Stomach (tissue), 9 donors: ENCODE data around the gene CFAP20DC. TPM values are rescaled to one million over a fixed set of nuclear protein-coding genes. Genes with fewer than 3 reads are reported as not detected.
A peak's percentile ranks its signal among the peaks of the same experiment; 100 is the strongest.

Experiments used
- DNase-seq, 2 donors: peaks; one replicate each; pipeline versions ENCODE4 v3.0.0 to v3.0.0-alpha.2; 2013 to 2019
- H3K27ac ChIP-seq, 5 donors: fragments of 200-600 bp in 4 of 5; sonication (generic) in 4 of 5; one replicate each; pipeline ENCODE4 v1.5.1; 2013 to 2019; ENCODE audit warnings: mild to moderate bottlenecking in 1 of 5, moderate library complexity in 1 of 5
- H3K27me3 ChIP-seq, 3 donors: fragments of 200-600 bp; sonication (generic); one replicate each; pipeline ENCODE4 v1.5.1; 2017 to 2019; ENCODE audit warnings: mixed run types in 1 of 3
- H3K36me3 ChIP-seq, 4 donors: fragments of 200-600 bp; sonication (generic); 1 replicate in 3 of 4; 2 replicates in 1 of 4; pipeline ENCODE4 v1.5.1; 2016 to 2019
- H3K4me1 ChIP-seq, 4 donors: fragments of 200-600 bp; sonication (generic); one replicate each; pipeline ENCODE4 v1.5.1; 2016 to 2019
- H3K4me3 ChIP-seq, 4 donors: fragments of 200-600 bp; sonication (generic) in 3 of 4; one replicate each; pipeline ENCODE4 v1.5.1; 2016 to 2019; ENCODE audit warnings: mild to moderate bottlenecking in 1 of 4
- H3K9me3 ChIP-seq, 4 donors: fragments of 200-600 bp; sonication (generic); one replicate each; pipeline ENCODE4 v1.5.1; 2016 to 2019
- CTCF ChIP-seq, 7 experiments: fragments of 450-650 bp in 4 of 7; fragments of 200-600 bp in 3 of 7; sonication (generic) in 3 of 7; IDR thresholded peaks; one replicate each; pipeline ENCODE4 v1.5.1; 2016 to 2019; ENCODE audit warnings: antibody characterized with exemption in 7 of 7, control low read depth in 2 of 7, mild to moderate bottlenecking in 1 of 7
- EP300 ChIP-seq: sonication (generic); formaldehyde crosslinking; IDR thresholded peaks from one replicate; pipeline ENCODE4 v1.6.1; 2017; ENCODE audit warnings: antibody characterized with exemption
- POLR2A ChIP-seq, 4 donors: fragments of 450-650 bp; IDR thresholded peaks; one replicate each; pipeline ENCODE4 v1.6.1; 2016; ENCODE audit warnings: antibody characterized with exemption in 4 of 4, control low read depth in 2 of 4, mild to moderate bottlenecking in 1 of 4, moderate library complexity in 1 of 4
- POLR2AphosphoS5 ChIP-seq, 3 donors: sonication (generic); formaldehyde crosslinking; IDR thresholded peaks; one replicate each; pipeline ENCODE4 v1.6.1; 2016; ENCODE audit warnings: antibody characterized with exemption in 3 of 3
- WGBS, 5 donors: extraction: QIAGEN DNeasy Blood & Tissue Kit in 3 of 5; methylation state at CpG; one replicate each; pipeline versions ENCODE4 v1.1.5 to v1.1.7; 2013 to 2018; 5-methylcytosine and 5-hydroxymethylcytosine counted together
- intact Hi-C: fragments of 100-400 bp; cut with DNase I; formaldehyde crosslinking; loops from one replicate; pipeline ENCODE4 v1.15.1; 2023; ENCODE audit warnings: low total_unique reads
- polyA plus RNA-seq, 3 donors: library from polyadenylated mRNA; stranded (reverse); fragments of 200-250 nt; gene quantifications; one replicate each; pipeline ENCODE4 v1.2.3, GENCODE V29; 2013
- total RNA-seq, 5 donors: library from RNA; depleted of rRNA; stranded (reverse); fragments of >200 nt; gene quantifications; one replicate each; pipeline versions ENCODE4 v1.1.0 to v1.2.3, GENCODE V29; 2014 to 2016
- donor health status: healthy with polysubstance abuse.
- donor health status: Bipolar disorder and iron deficiency.
- donor health status: healthy.

CFAP20DC gene
- total and polyA plus RNA-seq, 8 donors: 0.81 to 2.0 (median 1.00) TPM; not detected in 4

DNA sequence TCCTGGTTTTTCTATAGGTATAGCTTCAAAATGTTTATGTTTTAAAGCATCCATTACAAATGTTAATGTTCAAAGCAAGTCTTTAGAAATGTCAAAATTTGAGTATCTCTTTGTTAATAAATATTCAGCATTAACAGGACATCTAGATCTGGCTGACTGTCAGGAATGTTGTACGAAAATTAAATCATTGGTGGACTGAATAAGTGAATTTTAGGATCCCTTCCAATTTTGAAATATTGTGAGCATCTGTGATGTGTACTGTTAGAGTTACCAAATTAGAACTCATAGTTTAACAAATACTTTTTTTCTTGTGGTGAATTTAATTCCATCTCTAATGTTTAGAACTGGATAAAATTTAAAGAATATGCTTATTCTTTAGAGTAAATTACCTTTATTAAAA is 30.1 kb upstream of the CFAP20DC start:
- WGBS, 5 donors: 48 to 57% (median 54%) methylated on average over 1 of the region's 1 CpG
- no peaks in the 10 kb centered on the region for H3K27me3 ChIP-seq
- DNase-seq: no peak
- TF ChIP-seq POLR2A (IDR thresholded peaks at IDR 0.05) (no peak), POLR2AphosphoS5 (IDR thresholded peaks at IDR 0.05) (no peak), EP300 (no peak), CTCF (IDR thresholded peaks at IDR 0.05) (no peak)
- H3K36me3 ChIP-seq: no peaks in the 10 kb centered on the region
- no peaks in the 10 kb centered on the region for H3K9me3 ChIP-seq
- intact Hi-C loops: no loop called here
- no peak overlapping the region for H3K27ac ChIP-seq
- H3K4me1 ChIP-seq: no peaks in the 10 kb centered on the region
- no peak overlapping the region for H3K4me3 ChIP-seq

- no peak overlapping the region for H3K4me3 ChIP-seq
- intact Hi-C loops: no loop called here
- no peaks in the 10 kb centered on the region for H3K36me3 ChIP-seq
- H3K27ac ChIP-seq: no peak overlapping the region
- H3K4me1 ChIP-seq: no peaks in the 10 kb centered on the region
- no peaks in the 10 kb centered on the region for H3K27me3 ChIP-seq
- no peaks in the 10 kb centered on the region for H3K9me3 ChIP-seq
- no peak for DNase-seq
- TF ChIP-seq EP300: no peak
- TF ChIP-seq POLR2AphosphoS5 (IDR thresholded peaks at IDR 0.05): no peak
- no peak for TF ChIP-seq POLR2A (IDR thresholded peaks at IDR 0.05)
- TF ChIP-seq CTCF (IDR thresholded peaks at IDR 0.05): no peak
Observed at GRCh38 chr3:59074764-59075163, 24.9 kb upstream of the CFAP20DC start.

- no peaks in the 10 kb centered on the region for H3K4me1 ChIP-seq
- no peak overlapping the region for H3K4me3 ChIP-seq
- DNase-seq: peak in 1 of 2 donors; percentile 75
- no peaks in the 10 kb centered on the region for H3K27me3 ChIP-seq
- H3K36me3 ChIP-seq: no peaks in the 10 kb centered on the region
- 54 to 78% (median 74%) methylated on average over 6 of the region's 6 CpGs for WGBS, 5 donors
- H3K9me3 ChIP-seq: no peaks in the 10 kb centered on the region
- TF ChIP-seq POLR2A (IDR thresholded peaks at IDR 0.05) (no peak), POLR2AphosphoS5 (IDR thresholded peaks at IDR 0.05) (no peak), CTCF (IDR thresholded peaks at IDR 0.05) (no peak), EP300 (no peak)
- no peak overlapping the region for H3K27ac ChIP-seq
- intact Hi-C loops: no loop called here
Observed at GRCh38 chr3:59072681-59073080, 22.9 kb upstream of the CFAP20DC start.

- no peak overlapping the region for H3K27ac ChIP-seq
- no peaks in the 10 kb centered on the region for H3K27me3 ChIP-seq
- intact Hi-C loops: no loop called here
- H3K36me3 ChIP-seq: no peaks in the 10 kb centered on the region
- no peak for DNase-seq
- H3K4me1 ChIP-seq: no peaks in the 10 kb centered on the region
- 71 to 84% (median 73%) methylated on average over 2 of the region's 2 CpGs for WGBS, 5 donors
- no peak overlapping the region for H3K4me3 ChIP-seq
- TF ChIP-seq POLR2A (IDR thresholded peaks at IDR 0.05): no peak
- no peak for TF ChIP-seq POLR2AphosphoS5 (IDR thresholded peaks at IDR 0.05)
- no peak for TF ChIP-seq EP300
- TF ChIP-seq CTCF (IDR thresholded peaks at IDR 0.05): no peak
- no peaks in the 10 kb centered on the region for H3K9me3 ChIP-seq
Observed at GRCh38 chr3:59069838-59070237, 20.0 kb upstream of the CFAP20DC start.
